Measurements from ENCODE around the gene IPCEF1. TPM values are rescaled to one million over a fixed set of nuclear protein-coding genes. Genes with fewer than 3 reads are reported as not detected.

Gene IPCEF1
- total and polyA plus RNA-seq, 2 donors (not counting 3 experiments of a cell fraction or from before 2014, with no cell fraction given), result 0.01 to 0.51 TPM

DNA sequence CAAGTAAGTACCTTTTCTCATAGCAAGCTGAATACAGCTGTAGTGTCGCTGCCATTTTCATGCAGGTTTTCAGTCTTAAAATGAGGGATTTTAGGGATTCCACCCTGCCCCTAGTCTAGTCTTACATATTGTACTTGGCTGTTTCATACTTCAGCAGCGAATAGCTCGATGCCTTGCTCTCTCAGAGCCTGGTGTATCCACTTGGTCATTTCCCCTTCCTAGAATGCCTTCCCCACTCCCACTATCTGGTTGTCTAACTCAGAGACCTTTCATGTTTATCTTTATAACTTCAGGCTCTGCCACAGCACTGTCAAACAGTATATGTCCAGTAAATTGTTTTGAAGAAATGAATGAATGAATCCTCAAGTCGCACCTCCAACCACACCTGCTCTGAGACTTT is 21.1 kb upstream of the IPCEF1 start:
- Histone ChIP-seq H3K4me1 (ENCODE audit: control insufficient read depth, extremely low read depth, insufficient read depth, low read length) (no peaks in the 10 kb centered on the region), H3K4me3 (replicated peaks in 1 of 3; ENCODE audit: insufficient read depth in 1 of 3, low read depth in 1 of 3, low read length in 3 of 3) (no peak overlapping the region), H3K4me2 (ENCODE audit: insufficient read depth, low read length) (no peak overlapping the region), H3K9me1 (replicated peaks; ENCODE audit: control insufficient read depth, extremely low read depth, insufficient read depth, low read length) (no peaks in the 10 kb centered on the region), H3K27ac (ENCODE audit: insufficient read depth, low read depth, low read length) (no peak overlapping the region), H3K27me3 (ENCODE audit: control insufficient read depth in 2 of 2, insufficient read depth in 2 of 2, low read length in 2 of 2) (no peaks in the 10 kb centered on the region), H3K9ac (replicated peaks; ENCODE audit: extremely low read depth, insufficient read depth, low read length) (no peak overlapping the region), H3K36me3 (ENCODE audit: control insufficient read depth in 2 of 2, extremely low read depth in 1 of 2, insufficient read depth in 2 of 2, low read length in 2 of 2) (no peaks in the 10 kb centered on the region), H3K9me3 (replicated peaks; ENCODE audit: control insufficient read depth, insufficient read depth, low read length) (no peaks in the 10 kb centered on the region), H4K20me1 (replicated peaks; ENCODE audit: control insufficient read depth, extremely low read depth, insufficient read depth, low read length) (no peaks in the 10 kb centered on the region), H3K79me2 (ENCODE audit: control insufficient read depth, insufficient read depth, low read length) (no peaks in the 10 kb centered on the region), H2AFZ (ENCODE audit: low read depth, low read length) (no peak overlapping the region)
- intact Hi-C loops (cut with micrococcal nuclease), result no loop called here
- no TSS peak for BruUV-seq (replicated peaks)
- FAIRE-seq (peak; percentile 57), DNase-seq (ENCODE audit: low read depth, low spot score) (no peak)
- TF ChIP-seq JUN (IDR thresholded peaks at IDR 0.05; ENCODE audit: borderline replicate concordance, insufficient read depth, insufficient read length, low read depth) (no peak), GATA2 (IDR thresholded peaks at IDR 0.05; ENCODE audit: insufficient read depth, insufficient read length, low read depth, low read length) (no peak), EZH2 (IDR thresholded peaks at IDR 0.05; ENCODE audit: borderline replicate concordance, low read depth, low read length, severe bottlenecking) (no peak), POLR2A (IDR thresholded peaks at IDR 0.05; ENCODE audit: low read depth, low read length) (no peak), MYC (IDR thresholded peaks at IDR 0.05; ENCODE audit: low read depth, low read length) (no peak), FOS (IDR thresholded peaks at IDR 0.05; ENCODE audit: borderline replicate concordance, insufficient read depth, low read length) (no peak), POLR2AphosphoS5 (IDR thresholded peaks at IDR 0.05; ENCODE audit: insufficient read depth, low read depth, low read length) (no peak)
- TF ChIP-seq, protein P1, sequence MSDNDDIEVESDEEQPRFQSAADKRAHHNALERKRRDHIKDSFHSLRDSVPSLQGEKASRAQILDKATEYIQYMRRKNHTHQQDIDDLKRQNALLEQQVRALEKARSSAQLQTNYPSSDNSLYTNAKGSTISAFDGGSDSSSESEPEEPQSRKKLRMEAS (IDR thresholded peaks at IDR 0.05; ENCODE audit: insufficient read depth, insufficient read length), result no peak
- TF ChIP-seq, protein P2, sequence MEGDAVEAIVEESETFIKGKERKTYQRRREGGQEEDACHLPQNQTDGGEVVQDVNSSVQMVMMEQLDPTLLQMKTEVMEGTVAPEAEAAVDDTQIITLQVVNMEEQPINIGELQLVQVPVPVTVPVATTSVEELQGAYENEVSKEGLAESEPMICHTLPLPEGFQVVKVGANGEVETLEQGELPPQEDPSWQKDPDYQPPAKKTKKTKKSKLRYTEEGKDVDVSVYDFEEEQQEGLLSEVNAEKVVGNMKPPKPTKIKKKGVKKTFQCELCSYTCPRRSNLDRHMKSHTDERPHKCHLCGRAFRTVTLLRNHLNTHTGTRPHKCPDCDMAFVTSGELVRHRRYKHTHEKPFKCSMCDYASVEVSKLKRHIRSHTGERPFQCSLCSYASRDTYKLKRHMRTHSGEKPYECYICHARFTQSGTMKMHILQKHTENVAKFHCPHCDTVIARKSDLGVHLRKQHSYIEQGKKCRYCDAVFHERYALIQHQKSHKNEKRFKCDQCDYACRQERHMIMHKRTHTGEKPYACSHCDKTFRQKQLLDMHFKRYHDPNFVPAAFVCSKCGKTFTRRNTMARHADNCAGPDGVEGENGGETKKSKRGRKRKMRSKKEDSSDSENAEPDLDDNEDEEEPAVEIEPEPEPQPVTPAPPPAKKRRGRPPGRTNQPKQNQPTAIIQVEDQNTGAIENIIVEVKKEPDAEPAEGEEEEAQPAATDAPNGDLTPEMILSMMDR (IDR thresholded peaks at IDR 0.05; ENCODE audit: extremely low read depth in 1 of 2, insufficient read depth in 1 of 2, low read depth in 1 of 2, low read length in 2 of 2), result no peak
- ChIA-PET CTCF (no interaction called here), POLR2A (no interaction called here)
- dilution Hi-C loops (cut with MboI; ENCODE audit: extremely low pct_ligation_motif_present, low sequenced_read_pairs), result no loop called here
